Measurements from ENCODE around the gene SLC24A3.

SLC24A3 gene

GRCh38 chr20:19401096-19401495 is 188.7 kb downstream of the SLC24A3 start:
- DNase-seq, result no peak

- DNase-seq, result no peak
These were observed 191.1 kb downstream of the SLC24A3 start for GRCh38 chr20:19403549-19403948.

GRCh38 chr20:19404826-19405225 is 192.4 kb downstream of the SLC24A3 start:
- DNase-seq, result no peak

GRCh38 chr20:19405958-19406357 is 193.5 kb downstream of the SLC24A3 start:
- DNase-seq, result no peak

- DNase-seq, result no peak
These were observed 193.9 kb downstream of the SLC24A3 start for GRCh38 chr20:19406381-19406780.

- no peak for DNase-seq
These were observed 194.8 kb downstream of the SLC24A3 start for GRCh38 chr20:19407196-19407595.

- DNase-seq, result no peak
These were observed 195.3 kb downstream of the SLC24A3 start for GRCh38 chr20:19407736-19408135.

GRCh38 chr20:19408971-19409370 is 196.5 kb downstream of the SLC24A3 start:
- no peak for DNase-seq

- no peak for DNase-seq
These were observed 199.4 kb downstream of the SLC24A3 start for GRCh38 chr20:19411811-19412210.

GRCh38 chr20:19412254-19412653 is 199.8 kb downstream of the SLC24A3 start:
- DNase-seq, result no peak

- no peak for DNase-seq
These were observed 202.2 kb downstream of the SLC24A3 start for GRCh38 chr20:19414600-19414999.

- no peak for DNase-seq
These were observed 203.3 kb downstream of the SLC24A3 start for GRCh38 chr20:19415786-19416185.

GRCh38 chr20:19416627-19417026 is 204.2 kb downstream of the SLC24A3 start:
- DNase-seq, result no peak

GRCh38 chr20:19419396-19419795 is 207.0 kb downstream of the SLC24A3 start:
- no peak for DNase-seq

GRCh38 chr20:19423097-19423899 is 210.9 kb downstream of the SLC24A3 start:
- no peak for DNase-seq

- DNase-seq, result peak; percentile 32 to 57
These were observed 211.6 kb downstream of the SLC24A3 start for GRCh38 chr20:19423900-19424620.

GRCh38 chr20:19426356-19426755 is 213.9 kb downstream of the SLC24A3 start:
- DNase-seq, result no peak

GRCh38 chr20:19427480-19427879 is 215.0 kb downstream of the SLC24A3 start:
- no peak for DNase-seq

GRCh38 chr20:19427913-19428312 is 215.5 kb downstream of the SLC24A3 start:
- DNase-seq, result peak in 1 of 2 donors; percentile 55

GRCh38 chr20:19428324-19428723 is 215.9 kb downstream of the SLC24A3 start:
- peak; percentile 91 to 98 for DNase-seq

- no peak for DNase-seq
These were observed 217.1 kb downstream of the SLC24A3 start for GRCh38 chr20:19429538-19429937.

- no peak for DNase-seq
These were observed 218.3 kb downstream of the SLC24A3 start for GRCh38 chr20:19430641-19431315.

GRCh38 chr20:19431316-19431700 is 218.9 kb downstream of the SLC24A3 start:
- no peak for DNase-seq

GRCh38 chr20:19431906-19432305 is 219.5 kb downstream of the SLC24A3 start:
- DNase-seq, result no peak
